HL-60 (cell line): ENCODE measurements around the gene SLC49A4.

Source experiments
- GABPA ChIP-seq: IDR thresholded peaks from 2 replicates; pipeline ENCODE4 v1.6.1; 2012; ENCODE audit warnings: low read depth
- POLR2AphosphoS5 ChIP-seq: IDR thresholded peaks from 2 replicates; pipeline ENCODE4 v1.6.1; 2012; ENCODE audit warnings: low read depth
- REST ChIP-seq: IDR thresholded peaks from 2 replicates; pipeline ENCODE4 v1.6.1; 2012; ENCODE audit warnings: low read depth; ENCODE audit not compliant: insufficient replicate concordance
- SPI1 ChIP-seq: IDR thresholded peaks from 2 replicates; pipeline ENCODE4 v1.6.1; 2012; ENCODE audit warnings: low read depth, mild to moderate bottlenecking, borderline replicate concordance
- TF ChIP-seq, protein P1 (sequence below): IDR thresholded peaks from one replicate; pipeline ENCODE4 v1.5.1; 2011; ENCODE audit warnings: low read length, control low read depth, inconsistent platforms; ENCODE audit not compliant: insufficient read depth

DNA sequence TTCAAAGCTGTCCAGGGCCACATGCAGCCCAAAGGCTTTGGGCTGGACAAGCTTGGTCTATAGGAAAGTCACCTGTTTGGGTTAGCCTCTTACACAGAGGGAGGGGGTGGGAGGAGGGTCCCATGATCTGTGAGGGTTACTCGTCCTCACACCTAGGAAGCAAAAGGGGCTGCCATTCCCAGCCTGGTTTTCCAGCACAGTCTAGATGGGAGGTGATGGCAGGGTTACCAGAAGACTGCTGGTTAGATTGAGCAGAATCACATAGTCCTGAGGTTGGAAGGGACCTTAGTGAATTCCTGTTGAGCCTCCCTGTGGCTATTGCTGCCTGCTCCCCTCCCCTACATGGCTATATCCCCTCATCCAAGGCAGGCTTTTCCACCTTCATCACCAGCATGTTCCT is 130.9 kb downstream of the SLC49A4 start:
- TF ChIP-seq, protein P1, sequence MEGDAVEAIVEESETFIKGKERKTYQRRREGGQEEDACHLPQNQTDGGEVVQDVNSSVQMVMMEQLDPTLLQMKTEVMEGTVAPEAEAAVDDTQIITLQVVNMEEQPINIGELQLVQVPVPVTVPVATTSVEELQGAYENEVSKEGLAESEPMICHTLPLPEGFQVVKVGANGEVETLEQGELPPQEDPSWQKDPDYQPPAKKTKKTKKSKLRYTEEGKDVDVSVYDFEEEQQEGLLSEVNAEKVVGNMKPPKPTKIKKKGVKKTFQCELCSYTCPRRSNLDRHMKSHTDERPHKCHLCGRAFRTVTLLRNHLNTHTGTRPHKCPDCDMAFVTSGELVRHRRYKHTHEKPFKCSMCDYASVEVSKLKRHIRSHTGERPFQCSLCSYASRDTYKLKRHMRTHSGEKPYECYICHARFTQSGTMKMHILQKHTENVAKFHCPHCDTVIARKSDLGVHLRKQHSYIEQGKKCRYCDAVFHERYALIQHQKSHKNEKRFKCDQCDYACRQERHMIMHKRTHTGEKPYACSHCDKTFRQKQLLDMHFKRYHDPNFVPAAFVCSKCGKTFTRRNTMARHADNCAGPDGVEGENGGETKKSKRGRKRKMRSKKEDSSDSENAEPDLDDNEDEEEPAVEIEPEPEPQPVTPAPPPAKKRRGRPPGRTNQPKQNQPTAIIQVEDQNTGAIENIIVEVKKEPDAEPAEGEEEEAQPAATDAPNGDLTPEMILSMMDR = no peak
- TF ChIP-seq POLR2AphosphoS5 (no peak), REST (no peak), SPI1 (no peak), GABPA (no peak)
